ENCODE measurements around the gene AFAP1L1. TPM values are rescaled to one million over a fixed set of nuclear protein-coding genes. Genes with fewer than 3 reads are reported as not detected.

AFAP1L1 gene
- total and polyA plus RNA-seq, 10 of the 15 experiments (the other 5 are each of a cell fraction or from before 2014, with no cell fraction given), result 0.11 TPM; not detected in 9

GRCh38 chr5:149256451-149256850, 15.2 kb upstream of the AFAP1L1 start (continued):
- TF ChIP-seq ZBTB40 (IDR thresholded peaks at IDR 0.05; ENCODE audit: borderline replicate concordance), result no peak
- no peak for TF ChIP-seq ATF7 (IDR thresholded peaks at IDR 0.05; ENCODE audit: low read depth)
- no peak for TF ChIP-seq TARDBP (IDR thresholded peaks at IDR 0.05; ENCODE audit: borderline replicate concordance)

- Histone ChIP-seq H4K20me1 (ENCODE audit: control insufficient read depth, insufficient read depth) (no peaks in the 10 kb centered on the region), H3K36me3 (ENCODE audit: control insufficient read depth in 2 of 2, insufficient read depth in 2 of 2, low read length in 1 of 2) (no peaks in the 10 kb centered on the region), H3K9me3 (replicated peaks; ENCODE audit: control insufficient read depth, insufficient read depth, low read length) (no peaks in the 10 kb centered on the region), H3K4me2 (ENCODE audit: control insufficient read depth, insufficient read depth) (no peak overlapping the region), H3K27ac (ENCODE audit: control insufficient read depth, insufficient read depth) (no peak overlapping the region), H3K4me1 (ENCODE audit: control insufficient read depth, insufficient read depth, low read length) (no peaks in the 10 kb centered on the region), H3K9ac (ENCODE audit: control insufficient read depth, insufficient read depth, low read length) (no peak overlapping the region), H3K27me3 (replicated peaks in 1 of 2; ENCODE audit: control insufficient read depth in 2 of 2, insufficient read depth in 2 of 2, low read length in 1 of 2) (no peaks in the 10 kb centered on the region; a peak in 1 of 4 replicates), H3K79me2 (ENCODE audit: control insufficient read depth, insufficient read depth, low read length) (no peaks in the 10 kb centered on the region), H3K4me3 (no peak overlapping the region), H2AFZ (ENCODE audit: control insufficient read depth, low read depth, low read length) (no peak overlapping the region)
- ChIA-PET POLR2A (no interaction called here), SMC1A (ENCODE audit: uncharacterized antibody, unreplicated experiment) (interaction anchor here (1.0 kb wide), 1 partner anchor 11 kb away, joined by 3 read pairs; no protein-coding TSS in a partner anchor), CTCF (no interaction called here), RAD21 (ENCODE audit: unreplicated experiment) (no interaction called here)
- WGBS (ENCODE audit: insufficient coverage, insufficient replicate concordance, low lambda C conversion rate, missing lambda C conversion rate), result 0% methylated on average over 1 of the region's 1 CpG
- in situ Hi-C loops (cut with MboI) (no loop called here), intact Hi-C loops (cut with micrococcal nuclease; ENCODE audit: unreplicated experiment) (no loop called here)
- ATAC-seq (no peak), DNase-seq (ENCODE audit: low read depth, low spot score) (no peak), FAIRE-seq (no peak)
- TF ChIP-seq CUX1 (IDR thresholded peaks at IDR 0.05; ENCODE audit: insufficient replicate concordance, low read depth, low read length) (no peak), KDM1A (IDR thresholded peaks at IDR 0.05; ENCODE audit: borderline replicate concordance) (no peak), CREM (IDR thresholded peaks at IDR 0.05; ENCODE audit: low read depth) (no peak)
- no TSS peak for BruUV-seq (replicated peaks)
Observed at GRCh38 chr5:149257131-149257530, 14.5 kb upstream of the AFAP1L1 start.

Data from GM12878 (cell line).